ENCODE measurements around the gene ATP11C. TPM values are rescaled to one million over a fixed set of nuclear protein-coding genes. Genes with fewer than 3 reads are reported as not detected.

Gene ATP11C
- polyA plus RNA-seq, 2 of the 4 experiments (the other 2 are of a cell fraction): 16.4 to 34.3 TPM

GRCh38 chrX:139708067-139708466 lies 224.8 kb downstream of the ATP11C start, which contains the start of gene MCF2:
Gene MCF2, minus strand, starts transcription at chrX:139708167. Its CDS starts 56,423 bp downstream, at chrX:139651744.
- TF ChIP-seq CHD2 (IDR thresholded peaks at IDR 0.05; ENCODE audit: low read length, partially characterized antibody): no peak
- TF ChIP-seq RCOR1 (IDR thresholded peaks at IDR 0.05; ENCODE audit: low read depth, low read length): no peak
- TF ChIP-seq RAD21 (conservative IDR thresholded peaks at IDR 0.05 in 1 of 2, IDR thresholded peaks at IDR 0.05 in 1 of 2): no peak
- no peak within 1 kb of the TSS for H3K4me3 ChIP-seq
- no peak within 1 kb of the TSS for H3K4me2 ChIP-seq
- H3K4me1 ChIP-seq: no peaks in the 10 kb centered on the region
- 16% methylated on average over 4 of the region's 4 CpGs for WGBS (ENCODE audit: missing lambda C conversion rate)
- FAIRE-seq (no peak), DNase-seq (ENCODE audit: low read depth in 1 of 2, low spot score in 1 of 2) (no peak), ATAC-seq (no peak)
- POLR2A ChIA-PET: no interaction called here
- CTCF ChIA-PET: interaction anchor here (0.6 kb wide), 1 partner anchor 74 kb away, joined by 3 read pairs; no protein-coding TSS in a partner anchor
- H3K27ac ChIP-seq: no peak within 1 kb of the TSS
- no peaks in the 10 kb centered on the region for H3K9me3 ChIP-seq

- FAIRE-seq (no peak), ATAC-seq (no peak), DNase-seq (ENCODE audit: low read depth in 1 of 2, low spot score in 1 of 2) (no peak)
- ChIA-PET CTCF (no interaction called here), POLR2A (no interaction called here)
- no peaks in the 10 kb centered on the region for H3K4me1 ChIP-seq
- H3K27ac ChIP-seq: no peak overlapping the region
- H3K9me3 ChIP-seq: no peaks in the 10 kb centered on the region
- no peak overlapping the region for H3K4me3 ChIP-seq
- 35% methylated on average over 3 of the region's 3 CpGs for WGBS (ENCODE audit: missing lambda C conversion rate)
- no peak overlapping the region for H3K4me2 ChIP-seq
- TF ChIP-seq ZNF302 (CRISPR knock-in tag; IDR thresholded peaks at IDR 0.05): no peak
- no peak for TF ChIP-seq EHF (CRISPR knock-in tag; IDR thresholded peaks at IDR 0.05)
- TF ChIP-seq HEYL (CRISPR knock-in tag; IDR thresholded peaks at IDR 0.05): no peak
- TF ChIP-seq HOXB5 (CRISPR knock-in tag; IDR thresholded peaks at IDR 0.05): no peak
- TF ChIP-seq KDM5A (IDR thresholded peaks at IDR 0.05): no peak
- TF ChIP-seq BHLHE40 (IDR thresholded peaks at IDR 0.05; ENCODE audit: low read depth, low read length): no peak
These were observed 230.2 kb downstream of the ATP11C start for GRCh38 chrX:139702658-139703057.

GRCh38 chrX:139692908-139693307 lies 239.9 kb downstream of the ATP11C start:
- ChIA-PET CTCF (no interaction called here), POLR2A (no interaction called here)
- 53% methylated on average over 8 of the region's 8 CpGs for WGBS (ENCODE audit: missing lambda C conversion rate)
- Histone ChIP-seq H3K4me2 (no peak overlapping the region), H3K4me3 (no peak overlapping the region), H3K27ac (no peak overlapping the region), H3K4me1 (no peaks in the 10 kb centered on the region), H3K9me3 (no peaks in the 10 kb centered on the region)
- FAIRE-seq (no peak), ATAC-seq (no peak), DNase-seq (ENCODE audit: low read depth in 1 of 2, low spot score in 1 of 2) (no peak)
- no peak for TF ChIP-seq JUNB (IDR thresholded peaks at IDR 0.05)
- TF ChIP-seq RAD21 (conservative IDR thresholded peaks at IDR 0.05 in 1 of 2, IDR thresholded peaks at IDR 0.05 in 1 of 2): no peak
- no peak for TF ChIP-seq TP53 (CRISPR knock-in tag; IDR thresholded peaks at IDR 0.05)
- no peak for TF ChIP-seq PBX3 (IDR thresholded peaks at IDR 0.05)
- no peak for TF ChIP-seq SREBF2 (IDR thresholded peaks at IDR 0.05)
- TF ChIP-seq HOXA7 (CRISPR knock-in tag; IDR thresholded peaks at IDR 0.05): no peak
- no peak for TF ChIP-seq MAX (IDR thresholded peaks at IDR 0.05)
- no peak for TF ChIP-seq BHLHE40 (IDR thresholded peaks at IDR 0.05; ENCODE audit: low read depth, low read length)
- TF ChIP-seq PHF8 (IDR thresholded peaks at IDR 0.05; ENCODE audit: borderline replicate concordance, low read depth): no peak
- TF ChIP-seq ZSCAN20 (CRISPR knock-in tag; IDR thresholded peaks at IDR 0.05): no peak
- TF ChIP-seq FOSB (CRISPR knock-in tag; IDR thresholded peaks at IDR 0.05): no peak
- TF ChIP-seq NPAS2 (CRISPR knock-in tag; IDR thresholded peaks at IDR 0.05; ENCODE audit: borderline replicate concordance): no peak
- no peak for TF ChIP-seq EHMT2 (IDR thresholded peaks at IDR 0.05; ENCODE audit: low read depth)
- TF ChIP-seq CHD4 (IDR thresholded peaks at IDR 0.05; ENCODE audit: borderline replicate concordance): no peak
- no peak for TF ChIP-seq ESRRA (IDR thresholded peaks at IDR 0.05; ENCODE audit: borderline replicate concordance, low read length)
- no peak for TF ChIP-seq MAFK (IDR thresholded peaks at IDR 0.05; ENCODE audit: partially characterized antibody)
- no peak for TF ChIP-seq CEBPB (IDR thresholded peaks at IDR 0.05)
- TF ChIP-seq EP300 (IDR thresholded peaks at IDR 0.05): no peak
- TF ChIP-seq E2F6 (IDR thresholded peaks at IDR 0.05; ENCODE audit: borderline replicate concordance, low read depth): no peak
